CD4-positive, alpha-beta T cell treated with Interferon gamma for 1 hour (primary cell): ENCODE measurements around the gene TYW1B.
"Not testable (repeated sequence)": the region's sequence is repeated elsewhere in the genome, so short reads cannot be mapped to it uniquely, and the experiment has no call there.

ENCODE experiments used
- DNase-seq: peaks from one replicate; pipeline ENCODE4 v3.0.0-alpha.2; 2020

TYW1B gene

GRCh38 chr7:72690177-72690576 is 137.8 kb downstream of the TYW1B start:
- DNase-seq = not testable (repeated sequence)

DNA sequence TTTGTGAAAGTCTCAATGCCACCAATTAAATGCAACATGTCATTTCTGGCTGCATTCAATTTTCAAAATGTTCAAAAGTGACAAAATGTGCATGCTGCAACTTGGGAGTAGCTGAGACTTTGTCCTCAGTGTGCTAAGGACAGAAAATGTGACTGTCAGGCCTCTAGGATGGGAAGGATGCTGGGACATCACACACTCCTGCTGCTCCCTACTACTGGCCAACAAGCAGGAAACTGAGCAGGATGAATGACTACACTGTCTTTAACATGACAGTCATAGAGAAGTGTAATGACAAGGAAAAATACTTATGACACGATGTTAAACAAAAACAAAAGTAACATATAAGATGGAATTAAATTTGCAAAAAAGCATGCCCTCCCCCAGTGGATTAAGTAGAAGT is 138.7 kb downstream of the TYW1B start:
- DNase-seq = not testable (repeated sequence)

DNA sequence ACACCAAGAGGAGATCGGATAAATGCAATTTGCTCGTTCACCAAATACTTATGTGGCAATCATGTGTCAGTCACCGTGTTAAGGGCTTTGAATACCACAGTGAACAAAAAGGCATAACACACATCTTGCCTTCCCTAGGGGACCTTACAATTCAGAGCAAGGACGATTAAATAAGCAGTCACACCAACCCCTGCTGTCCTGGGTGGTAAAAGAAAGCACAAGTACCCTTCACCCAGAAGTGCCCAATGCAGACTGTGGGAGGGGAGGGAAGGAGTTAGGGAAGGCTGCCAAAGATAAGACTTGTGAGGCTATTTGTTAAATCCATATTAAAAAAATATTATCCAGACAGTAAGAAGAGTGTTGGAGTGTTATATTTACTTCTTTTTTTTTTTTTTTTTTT is 146.8 kb downstream of the TYW1B start:
- DNase-seq = not testable (repeated sequence)

DNA sequence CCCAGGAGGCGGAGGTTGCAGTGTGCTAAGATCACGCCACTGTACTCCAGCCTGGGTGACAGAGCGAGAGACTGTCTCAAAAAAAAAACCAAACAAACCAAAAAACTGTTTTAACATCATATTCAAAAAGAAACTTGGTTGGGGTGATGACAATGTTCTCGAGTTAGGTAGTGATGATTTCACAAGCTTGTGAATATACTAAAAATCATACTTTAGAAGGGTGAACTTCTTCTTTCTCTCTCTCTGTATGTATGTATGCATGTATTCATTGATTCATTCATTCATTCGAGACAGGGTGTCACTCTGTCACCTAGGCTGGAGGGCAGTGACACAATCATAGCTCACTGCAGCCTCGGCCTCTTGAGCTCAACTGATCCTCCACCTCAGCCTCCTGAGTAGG is 151.1 kb downstream of the TYW1B start:
- DNase-seq = not testable (repeated sequence)

DNA sequence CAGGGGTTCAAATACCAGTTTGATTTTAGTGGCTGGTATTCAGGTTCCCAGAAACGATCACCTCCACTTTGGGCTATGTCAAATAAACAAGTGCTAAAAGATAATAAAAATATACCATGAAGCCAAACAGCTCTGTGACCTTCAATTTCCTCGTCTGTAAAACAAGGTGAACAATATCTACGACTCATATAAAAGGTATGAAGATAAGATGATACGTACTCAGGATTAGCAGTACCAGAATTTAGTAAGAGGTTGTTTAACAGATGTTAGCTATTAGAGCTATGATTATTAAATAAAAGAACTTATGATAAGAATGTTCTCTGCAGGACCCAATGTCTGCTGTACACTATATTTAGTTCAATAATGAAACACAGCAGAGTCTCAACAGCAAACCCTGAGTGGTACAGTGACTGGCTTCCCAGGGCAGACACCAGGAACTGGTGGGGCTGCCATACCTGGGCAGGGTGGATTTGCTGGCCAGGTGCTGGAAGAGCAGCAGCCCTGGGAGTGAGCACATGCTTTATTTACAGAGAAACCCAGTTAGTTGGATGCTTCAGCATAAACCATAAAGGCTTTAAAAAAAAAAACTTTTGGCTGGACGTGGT is 151.8 kb downstream of the TYW1B start:
- not testable (repeated sequence) for DNase-seq

GRCh38 chr7:72675686-72676085 is 152.3 kb downstream of the TYW1B start:
- DNase-seq = not testable (repeated sequence)

- DNase-seq = no peak
These were observed 153.6 kb downstream of the TYW1B start for GRCh38 chr7:72674394-72674793.

DNA sequence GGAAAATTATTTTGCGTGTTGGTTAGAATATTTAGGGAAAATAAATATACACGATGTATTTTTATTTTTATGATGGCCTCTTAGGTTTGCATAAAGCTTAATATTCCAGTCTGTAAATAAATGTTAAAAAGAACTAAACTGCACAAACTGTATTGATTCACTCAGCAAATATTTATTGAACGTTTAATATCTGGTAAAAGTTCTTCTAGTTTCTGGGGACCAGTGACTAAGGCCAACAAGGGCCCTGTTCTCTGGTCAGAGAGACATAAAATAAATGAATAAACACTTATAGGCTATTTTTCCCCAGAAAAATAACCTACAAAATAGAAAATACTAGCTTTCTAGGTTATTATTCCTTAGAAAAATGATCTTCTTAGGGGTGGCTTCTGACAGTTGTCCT is 157.2 kb downstream of the TYW1B start:
- DNase-seq = not testable (repeated sequence)

DNA sequence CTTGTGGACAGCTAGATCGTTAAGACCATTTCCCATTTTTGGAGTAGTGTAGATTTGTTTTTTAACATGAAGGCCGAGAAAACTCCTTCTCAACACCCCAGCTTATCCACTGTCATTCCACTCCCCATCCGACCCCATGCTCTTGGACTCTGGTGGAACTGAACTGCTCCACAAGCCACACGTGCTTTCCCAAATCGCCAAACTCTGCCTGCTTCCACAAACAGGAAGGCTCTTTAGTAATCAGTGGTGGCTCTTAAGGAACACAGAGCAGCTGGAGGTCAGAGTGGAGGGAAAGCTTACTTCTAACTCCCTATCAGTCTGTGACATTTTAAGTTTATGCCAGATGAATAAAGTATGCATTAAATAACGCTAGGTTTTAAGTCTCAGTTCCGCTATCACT is 159.6 kb downstream of the TYW1B start:
- not testable (repeated sequence) for DNase-seq

DNA sequence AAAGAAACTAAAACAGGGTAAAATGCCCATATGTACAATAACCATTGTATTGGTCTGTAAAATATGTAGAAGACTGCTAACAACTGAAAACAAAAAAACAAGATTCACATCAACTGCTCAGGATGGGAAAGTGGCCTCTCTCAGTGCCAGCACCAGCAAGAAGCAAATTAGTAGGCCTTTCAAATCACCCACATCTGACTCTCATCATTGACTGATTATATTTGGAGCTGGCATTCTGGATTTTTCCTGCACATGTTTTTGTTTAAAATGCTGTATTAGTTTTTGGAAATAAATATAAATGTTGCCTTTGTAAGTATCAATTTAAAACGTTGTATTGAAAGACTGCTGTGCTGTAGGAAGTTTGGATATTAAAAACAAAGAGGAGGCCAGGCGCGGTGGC is 161.0 kb downstream of the TYW1B start:
- not testable (repeated sequence) for DNase-seq

DNA sequence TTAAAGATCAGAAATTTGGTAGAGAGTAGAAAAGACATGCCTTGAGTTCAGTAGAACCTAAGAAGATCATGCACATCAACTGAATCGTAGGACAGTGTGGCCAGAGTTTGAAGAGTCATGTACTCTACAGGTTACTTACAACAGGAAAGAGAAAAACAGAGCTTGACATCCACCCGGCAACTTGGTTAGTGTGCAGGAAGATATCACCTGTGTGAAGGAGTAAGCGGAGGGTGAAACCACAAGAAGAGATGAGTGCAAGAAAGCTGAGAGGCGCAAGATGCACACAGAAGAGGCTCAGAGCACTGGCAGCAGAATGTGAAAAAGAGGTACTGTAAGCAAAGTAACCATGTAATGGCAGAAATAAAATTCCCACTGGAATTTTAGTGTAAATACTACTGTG is 179.4 kb downstream of the TYW1B start:
- not testable (repeated sequence) for DNase-seq

DNA sequence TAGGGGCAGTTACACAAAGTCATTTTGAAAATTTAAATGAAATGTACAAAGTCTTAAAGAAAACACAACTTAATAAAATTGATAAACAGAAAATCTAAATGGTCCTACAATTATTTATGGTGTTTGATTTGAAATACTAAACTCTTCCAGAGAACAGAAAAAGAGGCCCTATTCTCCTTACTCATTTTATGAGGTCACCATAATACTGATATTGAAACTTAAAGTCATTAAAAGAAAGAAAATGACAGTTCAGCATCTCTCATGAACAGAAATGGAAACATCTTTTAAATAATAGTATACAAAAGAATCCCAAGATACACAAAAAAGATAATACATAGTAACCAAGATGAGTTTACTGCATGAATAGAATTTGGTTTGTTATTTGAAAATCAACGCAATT is 184.3 kb downstream of the TYW1B start:
- not testable (repeated sequence) for DNase-seq

- DNase-seq = not testable (repeated sequence)
These were observed 186.3 kb downstream of the TYW1B start for GRCh38 chr7:72641485-72642248.

GRCh38 chr7:72640740-72641139 is 187.3 kb downstream of the TYW1B start:
- not testable (repeated sequence) for DNase-seq

GRCh38 chr7:72635273-72635908 is 192.6 kb downstream of the TYW1B start:
- not testable (repeated sequence) for DNase-seq

DNA sequence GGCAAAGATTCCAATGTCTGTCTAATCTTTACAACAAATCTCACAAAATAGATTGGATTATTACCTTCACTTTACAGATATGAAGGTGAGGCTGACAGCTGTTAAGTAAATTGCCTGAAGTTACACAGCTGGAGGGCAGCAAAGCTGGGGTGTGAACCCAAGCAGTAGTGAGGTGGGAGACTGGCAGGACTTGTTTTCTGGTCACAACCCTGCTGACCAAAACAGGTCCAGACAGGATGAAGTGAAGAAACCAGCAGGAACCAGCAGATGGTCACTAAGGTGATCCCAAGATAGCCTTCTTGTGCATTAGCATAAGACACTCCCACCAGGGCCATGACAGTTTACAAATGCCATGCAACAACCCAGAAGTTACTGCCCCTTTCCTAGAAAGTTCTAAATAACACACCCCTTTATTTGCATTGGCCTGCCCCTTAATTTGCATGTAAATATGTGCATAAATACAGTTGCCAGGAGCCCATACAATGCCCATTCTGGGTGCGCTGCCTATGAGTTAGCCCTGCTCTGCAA is 195.2 kb downstream of the TYW1B start:
- not testable (repeated sequence) for DNase-seq

DNA sequence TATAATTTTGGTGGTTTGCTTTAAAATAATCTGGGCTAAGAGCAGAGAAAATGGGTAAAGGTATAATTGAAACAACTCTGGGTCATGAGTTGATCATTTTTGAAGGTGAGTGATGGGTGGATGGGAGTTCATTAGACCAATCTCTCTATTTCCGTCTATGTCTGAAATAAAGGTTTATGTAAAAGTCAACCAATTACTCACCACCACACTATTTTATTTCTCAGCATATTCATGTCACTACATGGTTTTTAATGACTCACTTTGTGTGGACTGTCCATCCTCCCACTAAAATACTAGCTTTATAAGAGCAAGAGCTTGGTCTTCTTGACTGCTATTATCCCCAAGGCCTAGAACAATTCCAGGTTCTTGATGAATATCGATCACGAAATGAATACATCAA is 199.6 kb downstream of the TYW1B start:
- DNase-seq = not testable (repeated sequence)

DNA sequence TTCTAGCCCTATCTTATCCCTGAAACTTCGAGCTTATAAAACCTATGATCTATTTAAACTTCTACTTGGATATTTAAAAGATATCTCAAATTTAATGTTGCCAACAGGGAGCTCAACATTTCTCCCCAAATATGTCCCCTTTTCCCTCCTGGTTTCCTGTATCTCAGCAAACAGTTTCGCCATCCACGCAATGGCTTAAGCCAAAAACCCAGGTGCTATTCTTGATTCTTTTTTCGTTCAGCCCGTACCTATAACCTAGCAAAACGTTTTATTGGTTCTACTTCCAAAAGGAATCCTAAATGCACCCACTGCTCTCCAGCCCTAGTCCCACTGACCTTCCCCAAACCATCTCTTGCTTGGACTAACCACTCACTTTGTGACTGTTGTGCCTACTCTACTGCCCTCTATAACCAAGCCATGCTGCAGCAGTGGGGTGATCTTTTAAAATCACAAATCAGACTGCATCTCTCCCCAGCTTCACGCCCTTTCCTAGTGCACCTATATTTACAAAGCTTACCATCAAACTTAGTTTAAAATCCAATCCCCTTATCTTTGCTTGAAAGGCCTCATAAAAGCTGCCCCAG is 201.5 kb downstream of the TYW1B start:
- not testable (repeated sequence) for DNase-seq

GRCh38 chr7:72625721-72626423 is 202.1 kb downstream of the TYW1B start:
- not testable (repeated sequence) for DNase-seq

DNA sequence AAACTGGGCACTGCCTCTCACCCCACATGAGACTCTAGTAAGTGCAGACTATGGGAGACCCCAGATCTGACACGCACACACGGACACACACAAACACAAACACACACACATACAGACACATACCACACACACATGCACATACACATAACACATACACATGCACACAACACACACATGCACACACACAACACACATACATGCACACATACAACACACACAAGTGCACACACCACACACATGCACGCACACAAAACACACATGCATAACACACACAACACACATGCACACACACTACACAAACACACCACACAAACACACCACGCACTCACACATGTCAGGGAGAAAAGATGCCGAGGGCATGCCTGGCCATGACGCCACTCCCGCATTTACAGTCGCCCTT is 205.5 kb downstream of the TYW1B start:
- DNase-seq = no peak

- DNase-seq = not testable (repeated sequence)
These were observed 206.2 kb downstream of the TYW1B start for GRCh38 chr7:72621761-72622187.

DNA sequence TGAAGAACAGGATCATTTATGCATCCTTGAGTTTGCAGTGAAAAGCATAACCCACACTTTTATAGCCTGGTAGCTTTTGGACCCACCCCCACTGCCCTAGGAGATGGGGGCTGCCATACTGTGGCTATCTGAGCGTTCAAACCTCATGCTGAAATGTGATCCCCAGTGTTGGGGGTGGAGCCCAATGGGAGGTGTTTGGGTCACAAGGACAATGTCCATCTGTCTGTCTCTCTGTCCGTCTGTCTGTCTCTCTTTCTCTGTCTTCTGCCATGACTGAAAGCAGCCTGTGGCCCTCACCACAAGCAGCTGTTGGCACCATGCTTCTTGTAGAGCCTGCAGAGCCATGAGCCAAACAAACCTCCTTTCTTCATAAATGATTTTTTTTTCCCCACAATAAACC is 207.1 kb downstream of the TYW1B start:
- not testable (repeated sequence) for DNase-seq
